Measurements from ENCODE around the gene SLC49A3. TPM values are rescaled to one million over a fixed set of nuclear protein-coding genes. Genes with fewer than 3 reads are reported as not detected.

Gene SLC49A3
- total and polyA plus RNA-seq, 10 donors: 5.6 to 28.8 (median 17.0) TPM

DNA sequence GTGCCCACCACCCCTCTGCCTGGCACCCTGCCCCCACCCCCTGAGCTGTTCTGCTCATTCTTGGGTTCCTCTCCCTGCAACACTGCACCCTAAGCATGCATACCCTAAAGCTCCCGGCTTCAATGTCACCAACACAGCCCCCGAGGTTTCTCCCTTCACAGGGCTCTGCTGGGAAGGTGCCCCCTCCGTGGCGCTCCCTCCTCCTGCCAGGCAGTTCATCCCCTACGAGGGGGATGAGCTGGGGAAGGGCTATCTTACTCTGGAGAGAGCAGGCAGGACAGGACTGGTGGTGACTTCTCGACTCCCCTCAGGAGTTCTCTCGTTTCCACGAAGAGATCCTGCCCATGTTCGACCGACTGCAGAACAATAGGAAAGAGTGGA, 21.4 kb downstream of the SLC49A3 start:
- H3K4me1 ChIP-seq: peaks cover 4 to 32% (median 20%) of the 10 kb centered on the region in 6 donors
- H3K27ac ChIP-seq: no peak overlapping the region
- WGBS, 5 donors: 68 to 83% (median 77%) methylated on average over 10 of the region's 10 CpGs
- DNase-seq: peak; percentile 57
- no peaks in the 10 kb centered on the region for H3K9me3 ChIP-seq
- no peaks in the 10 kb centered on the region for H3K27me3 ChIP-seq (replicated peaks in 1 of 7)
- TF ChIP-seq, protein P1, sequence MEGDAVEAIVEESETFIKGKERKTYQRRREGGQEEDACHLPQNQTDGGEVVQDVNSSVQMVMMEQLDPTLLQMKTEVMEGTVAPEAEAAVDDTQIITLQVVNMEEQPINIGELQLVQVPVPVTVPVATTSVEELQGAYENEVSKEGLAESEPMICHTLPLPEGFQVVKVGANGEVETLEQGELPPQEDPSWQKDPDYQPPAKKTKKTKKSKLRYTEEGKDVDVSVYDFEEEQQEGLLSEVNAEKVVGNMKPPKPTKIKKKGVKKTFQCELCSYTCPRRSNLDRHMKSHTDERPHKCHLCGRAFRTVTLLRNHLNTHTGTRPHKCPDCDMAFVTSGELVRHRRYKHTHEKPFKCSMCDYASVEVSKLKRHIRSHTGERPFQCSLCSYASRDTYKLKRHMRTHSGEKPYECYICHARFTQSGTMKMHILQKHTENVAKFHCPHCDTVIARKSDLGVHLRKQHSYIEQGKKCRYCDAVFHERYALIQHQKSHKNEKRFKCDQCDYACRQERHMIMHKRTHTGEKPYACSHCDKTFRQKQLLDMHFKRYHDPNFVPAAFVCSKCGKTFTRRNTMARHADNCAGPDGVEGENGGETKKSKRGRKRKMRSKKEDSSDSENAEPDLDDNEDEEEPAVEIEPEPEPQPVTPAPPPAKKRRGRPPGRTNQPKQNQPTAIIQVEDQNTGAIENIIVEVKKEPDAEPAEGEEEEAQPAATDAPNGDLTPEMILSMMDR (IDR thresholded peaks at IDR 0.05 in 8 of 11, conservative IDR thresholded peaks at IDR 0.05 in 3 of 11): no peak
- TF ChIP-seq POLR2A (IDR thresholded peaks at IDR 0.05) (no peak), POLR2AphosphoS5 (IDR thresholded peaks at IDR 0.05) (no peak)
- intact Hi-C loops (cut with DNase I; ENCODE audit: low total_unique reads): no loop called here
- peaks cover 0 to 27% (median 22%) of the 10 kb centered on the region in 6 donors for H3K36me3 ChIP-seq
- no peak overlapping the region for H3K4me3 ChIP-seq

DNA sequence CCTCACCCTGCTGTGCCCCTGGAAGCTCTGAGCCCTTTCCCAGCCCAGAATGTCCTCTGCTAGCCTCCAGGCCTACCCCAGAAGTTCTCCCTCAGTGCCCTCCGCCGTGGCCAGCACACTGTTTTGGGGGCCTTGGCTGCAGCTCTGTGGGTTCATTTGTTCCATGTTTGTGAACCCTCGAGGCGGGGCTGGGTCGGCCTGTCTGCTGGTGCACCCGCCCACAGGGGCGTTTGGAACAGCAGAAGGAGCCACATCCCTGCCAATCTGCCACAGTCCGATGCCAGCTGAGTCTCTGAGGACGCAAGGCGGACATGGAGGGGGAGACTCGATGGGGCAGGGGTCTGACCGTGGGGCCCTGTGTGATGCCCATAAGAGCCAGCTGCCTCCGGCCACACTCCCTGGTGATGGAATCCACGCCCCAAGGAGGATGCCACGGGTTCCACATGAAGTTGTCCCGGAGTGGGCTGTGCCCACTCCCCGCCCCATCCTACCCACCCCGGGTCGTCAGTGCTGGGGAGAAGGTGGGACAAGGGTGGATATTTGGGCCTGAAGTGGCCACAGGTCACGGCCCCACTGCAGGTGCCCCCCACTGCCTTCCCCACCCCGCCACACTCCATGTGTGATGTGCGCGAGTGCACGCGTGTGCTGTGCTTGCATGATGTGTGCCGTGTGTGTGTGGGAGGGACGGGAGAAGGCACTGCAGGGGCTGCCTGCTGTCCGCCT, 22.0 kb downstream of the SLC49A3 start:
- Histone ChIP-seq H3K27ac (no peak overlapping the region), H3K4me3 (no peak overlapping the region), H3K36me3 (peaks cover 0 to 23% (median 16%) of the 10 kb centered on the region in 6 donors), H3K27me3 (replicated peaks in 1 of 7) (no peaks in the 10 kb centered on the region), H3K9me3 (no peaks in the 10 kb centered on the region), H3K4me1 (peaks cover 3 to 34% (median 19%) of the 10 kb centered on the region in 6 donors)
- DNase-seq: peak; percentile 75
- TF ChIP-seq POLR2A (IDR thresholded peaks at IDR 0.05): no peak
- TF ChIP-seq POLR2AphosphoS5 (IDR thresholded peaks at IDR 0.05): peak in 1 of 3 donors; percentile 46
- 86 to 94% (median 89%) methylated on average over 19 to 28 of the region's 28 CpGs for WGBS, 5 donors
- intact Hi-C loops (cut with DNase I; ENCODE audit: low total_unique reads): no loop called here

DNA sequence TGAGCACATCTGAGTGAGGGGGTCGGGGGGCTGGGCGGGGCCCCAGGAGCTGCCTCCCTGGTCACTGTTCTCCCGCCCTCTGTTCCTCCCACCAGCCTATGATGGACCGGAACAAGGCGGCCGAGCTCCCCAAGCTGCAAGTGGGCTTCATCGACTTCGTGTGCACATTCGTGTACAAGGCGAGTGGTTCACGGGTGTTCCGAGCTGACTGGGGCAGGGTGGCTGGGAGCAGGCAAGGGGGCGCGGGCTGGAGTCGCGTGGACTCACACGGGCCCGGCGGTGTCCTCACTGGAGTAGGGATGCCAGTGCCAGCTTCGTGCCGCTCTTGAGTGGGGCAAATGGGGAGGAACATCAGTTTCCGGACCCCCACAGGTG, 22.5 kb downstream of the SLC49A3 start:
- intact Hi-C loops (cut with DNase I; ENCODE audit: low total_unique reads): no loop called here
- peak; percentile 72 for DNase-seq
- Histone ChIP-seq H3K4me3 (no peak overlapping the region), H3K36me3 (peaks cover 0 to 23% (median 11%) of the 10 kb centered on the region in 6 donors), H3K27ac (no peak overlapping the region), H3K27me3 (replicated peaks in 1 of 7) (no peaks in the 10 kb centered on the region), H3K9me3 (no peaks in the 10 kb centered on the region), H3K4me1 (peaks cover 3 to 34% (median 19%) of the 10 kb centered on the region in 6 donors)
- TF ChIP-seq, protein P1 (IDR thresholded peaks at IDR 0.05 in 8 of 11, conservative IDR thresholded peaks at IDR 0.05 in 3 of 11): no peak
- WGBS, 5 donors: 87 to 94% (median 90%) methylated on average over 10 to 22 of the region's 22 CpGs

DNA sequence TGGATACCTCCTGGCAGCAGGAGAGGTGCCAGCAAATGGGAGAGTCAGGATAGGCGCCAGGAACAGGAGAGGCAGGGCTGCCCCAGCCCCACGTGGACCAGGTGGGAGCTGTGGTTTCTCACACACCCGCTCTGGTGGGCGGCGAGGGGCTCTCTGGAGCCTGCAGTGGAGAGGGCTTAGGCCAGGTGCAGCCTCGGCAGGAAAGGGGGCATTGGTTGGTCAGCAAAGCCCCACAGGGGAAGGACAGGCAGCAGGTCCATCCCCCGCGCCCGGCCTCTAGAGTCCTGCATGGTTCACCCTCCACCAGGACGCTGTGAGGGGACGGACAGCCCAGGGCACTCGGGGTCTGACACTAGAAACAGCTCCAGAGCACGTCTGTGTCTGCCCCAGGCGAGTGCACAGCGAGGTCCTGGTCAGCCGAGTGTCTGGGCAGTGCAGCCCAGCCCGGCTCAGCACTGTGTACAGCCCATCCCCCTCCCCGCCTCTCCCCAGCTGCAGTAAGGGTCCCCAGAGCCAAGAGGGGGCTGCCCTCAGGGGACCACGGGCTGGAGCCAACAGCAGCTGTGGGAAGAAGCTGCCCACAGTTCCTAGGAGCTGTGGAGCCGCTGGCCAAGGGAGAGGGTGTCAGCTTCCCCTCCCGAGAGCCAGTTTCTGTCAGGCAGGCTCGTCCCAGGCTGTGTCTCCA, 23.1 kb downstream of the SLC49A3 start:
- peak in 1 of 3 donors; percentile 14 for TF ChIP-seq POLR2AphosphoS5 (IDR thresholded peaks at IDR 0.05)
- TF ChIP-seq, protein P1 (IDR thresholded peaks at IDR 0.05 in 8 of 11, conservative IDR thresholded peaks at IDR 0.05 in 3 of 11): no peak
- Histone ChIP-seq H3K27ac (no peak overlapping the region), H3K9me3 (no peaks in the 10 kb centered on the region), H3K4me3 (no peak overlapping the region), H3K36me3 (peaks cover 0 to 19% (median 6%) of the 10 kb centered on the region in 6 donors), H3K27me3 (replicated peaks in 1 of 7) (no peaks in the 10 kb centered on the region), H3K4me1 (peaks cover 3 to 34% (median 19%) of the 10 kb centered on the region in 6 donors)
- WGBS, 5 donors: 63 to 86% (median 80%) methylated on average over 11 to 22 of the region's 22 CpGs
- intact Hi-C loops (cut with DNase I; ENCODE audit: low total_unique reads): no loop called here
- peak; percentile 71 for DNase-seq
